Upper lobe of left lung (tissue), 4 donors: ENCODE data around the gene MT1M.

Source experiments
- CTCF ChIP-seq, 6 experiments: fragments of 450-650 bp in 4 of 6; fragments of 200-600 bp in 2 of 6; sonication (generic) in 2 of 6; IDR thresholded peaks; one replicate each; pipeline ENCODE4 v1.5.1; 2016 to 2019; ENCODE audit warnings: antibody characterized with exemption in 6 of 6
- EP300 ChIP-seq, 4 donors: sonication (generic); formaldehyde crosslinking; IDR thresholded peaks; one replicate each; pipeline ENCODE4 v1.5.1; 2017; ENCODE audit warnings: antibody characterized with exemption in 4 of 4, control low read depth in 2 of 4
- POLR2A ChIP-seq, 4 donors: fragments of 450-650 bp; IDR thresholded peaks; one replicate each; pipeline ENCODE4 v1.5.1; 2016 to 2017; ENCODE audit warnings: antibody characterized with exemption in 4 of 4, mild to moderate bottlenecking in 2 of 4
- POLR2AphosphoS5 ChIP-seq, 2 donors: sonication (generic); formaldehyde crosslinking; IDR thresholded peaks; one replicate each; pipeline ENCODE4 v1.5.1; 2017; ENCODE audit warnings: antibody characterized with exemption in 2 of 2

GRCh38 chr16:56670620-56670934, 38.1 kb downstream of the MT1M start:
- no peak for TF ChIP-seq CTCF (IDR thresholded peaks at IDR 0.05)
- no peak for TF ChIP-seq EP300 (IDR thresholded peaks at IDR 0.05)
- TF ChIP-seq POLR2AphosphoS5 (IDR thresholded peaks at IDR 0.05), result no peak
- TF ChIP-seq POLR2A (IDR thresholded peaks at IDR 0.05), result no peak
